ENCODE results near the gene SNRPF.

SNRPF gene

DNA sequence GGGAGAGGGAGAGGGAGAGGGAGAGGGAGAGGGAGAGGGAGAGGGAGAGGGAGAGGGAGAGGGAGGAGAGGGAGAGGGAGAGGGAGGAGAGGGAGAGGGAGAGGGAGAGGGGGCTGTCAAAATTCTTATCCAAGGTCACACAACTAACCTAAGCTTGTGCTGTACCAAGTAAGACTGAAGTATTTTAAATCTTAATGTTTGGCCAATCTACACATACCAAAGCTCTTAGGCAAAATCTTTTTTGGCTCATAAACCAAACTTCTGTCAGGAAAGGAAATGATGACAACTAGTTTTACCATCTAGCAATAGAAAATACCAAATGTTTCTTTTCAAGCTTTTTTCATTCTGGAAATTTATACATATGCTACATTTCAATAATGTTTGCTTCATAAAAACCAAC, 49.8 kb downstream of the SNRPF start:
- TF ChIP-seq, protein P1, sequence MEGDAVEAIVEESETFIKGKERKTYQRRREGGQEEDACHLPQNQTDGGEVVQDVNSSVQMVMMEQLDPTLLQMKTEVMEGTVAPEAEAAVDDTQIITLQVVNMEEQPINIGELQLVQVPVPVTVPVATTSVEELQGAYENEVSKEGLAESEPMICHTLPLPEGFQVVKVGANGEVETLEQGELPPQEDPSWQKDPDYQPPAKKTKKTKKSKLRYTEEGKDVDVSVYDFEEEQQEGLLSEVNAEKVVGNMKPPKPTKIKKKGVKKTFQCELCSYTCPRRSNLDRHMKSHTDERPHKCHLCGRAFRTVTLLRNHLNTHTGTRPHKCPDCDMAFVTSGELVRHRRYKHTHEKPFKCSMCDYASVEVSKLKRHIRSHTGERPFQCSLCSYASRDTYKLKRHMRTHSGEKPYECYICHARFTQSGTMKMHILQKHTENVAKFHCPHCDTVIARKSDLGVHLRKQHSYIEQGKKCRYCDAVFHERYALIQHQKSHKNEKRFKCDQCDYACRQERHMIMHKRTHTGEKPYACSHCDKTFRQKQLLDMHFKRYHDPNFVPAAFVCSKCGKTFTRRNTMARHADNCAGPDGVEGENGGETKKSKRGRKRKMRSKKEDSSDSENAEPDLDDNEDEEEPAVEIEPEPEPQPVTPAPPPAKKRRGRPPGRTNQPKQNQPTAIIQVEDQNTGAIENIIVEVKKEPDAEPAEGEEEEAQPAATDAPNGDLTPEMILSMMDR (IDR thresholded peaks at IDR 0.05; ENCODE audit: extremely low read depth, missing control alignments) = no peak
- DNase-seq (ENCODE audit: low spot score) = no peak

DNA sequence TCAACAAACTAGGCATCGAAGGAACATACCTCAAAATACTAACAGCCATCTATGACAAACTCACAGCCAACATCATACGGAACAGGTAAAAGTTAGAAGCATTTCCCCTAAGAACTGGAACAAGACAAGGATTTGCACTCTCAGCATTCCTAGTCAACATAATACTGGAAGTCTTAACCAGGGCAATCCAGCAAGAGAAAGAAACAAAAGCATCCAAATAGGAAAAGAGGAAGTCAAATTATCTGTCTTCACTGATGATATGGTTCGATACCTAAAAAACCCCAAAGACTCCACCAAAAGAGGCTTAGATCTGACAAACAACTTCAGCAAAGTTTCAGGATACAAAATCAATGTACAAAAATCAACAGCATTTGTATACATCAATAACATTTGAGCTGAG, 51.1 kb downstream of the SNRPF start:
- no peak for DNase-seq (ENCODE audit: low spot score)
- TF ChIP-seq, protein P1 (IDR thresholded peaks at IDR 0.05; ENCODE audit: extremely low read depth, missing control alignments) = no peak
